ENCODE results near the gene VLDLR.

The VLDLR gene

GRCh38 chr9:2622461-2623287 is 1.1 kb downstream of the VLDLR start:
- no peak for TF ChIP-seq CTCF (IDR thresholded peaks at IDR 0.05)

- TF ChIP-seq CTCF (IDR thresholded peaks at IDR 0.05), result no peak
These were observed 1.9 kb downstream of the VLDLR start for GRCh38 chr9:2623288-2624050.

- no peak for TF ChIP-seq CTCF (IDR thresholded peaks at IDR 0.05)
These were observed 2.6 kb downstream of the VLDLR start for GRCh38 chr9:2624051-2624682.

GRCh38 chr9:2625427-2625826 is 3.8 kb downstream of the VLDLR start:
- no peak for TF ChIP-seq CTCF (IDR thresholded peaks at IDR 0.05)

GRCh38 chr9:2628919-2629318 is 7.3 kb downstream of the VLDLR start:
- no peak for TF ChIP-seq CTCF (IDR thresholded peaks at IDR 0.05)

GRCh38 chr9:2630158-2630557 is 8.6 kb downstream of the VLDLR start:
- no peak for TF ChIP-seq CTCF (IDR thresholded peaks at IDR 0.05)

- TF ChIP-seq CTCF (IDR thresholded peaks at IDR 0.05), result no peak
These were observed 9.7 kb downstream of the VLDLR start for GRCh38 chr9:2631263-2631662.
